Liver (tissue), 9 donors: ENCODE measurements around the gene LRP5. TPM values are rescaled to one million over a fixed set of nuclear protein-coding genes. Genes with fewer than 3 reads are reported as not detected.
A peak's percentile ranks its signal among the peaks of the same experiment; 100 is the strongest.

Experiments used
- DNase-seq: peaks from one replicate; pipeline ENCODE4 v3.0.0-alpha.2; 2017; ENCODE audit warnings: low spot score
- H3K27ac ChIP-seq, 2 donors: one replicate each; pipeline ENCODE4 v1.7.0; 2013; ENCODE audit warnings: inconsistent platforms in 2 of 2, low read length in 2 of 2, control low read depth in 1 of 2, low read depth in 1 of 2, mild to moderate bottlenecking in 1 of 2
- H3K27me3 ChIP-seq, 4 donors: one replicate each; pipeline versions ENCODE4 v1.6.1 to v1.7.0; 2013; ENCODE audit warnings: low read length in 3 of 4, inconsistent platforms in 1 of 4, mild to moderate bottlenecking in 1 of 4, moderate library complexity in 1 of 4; ENCODE audit not compliant: control insufficient read depth in 4 of 4, insufficient read depth in 4 of 4
- H3K36me3 ChIP-seq, 4 donors: one replicate each; pipeline versions ENCODE4 v1.6.1 to v1.7.0; 2013; ENCODE audit warnings: low read length in 3 of 4, mild to moderate bottlenecking in 3 of 4, low read depth in 1 of 4, moderate library complexity in 1 of 4; ENCODE audit not compliant: control insufficient read depth in 4 of 4, insufficient read depth in 3 of 4
- H3K4me1 ChIP-seq, 4 donors: one replicate each; pipeline versions ENCODE4 v1.6.1 to v1.7.0; 2013; ENCODE audit warnings: low read length in 3 of 4, mild to moderate bottlenecking in 3 of 4, moderate library complexity in 1 of 4; ENCODE audit not compliant: control insufficient read depth in 4 of 4, insufficient read depth in 4 of 4
- H3K4me3 ChIP-seq, 3 donors: one replicate each; pipeline versions ENCODE4 v1.6.1 to v1.7.0; 2013; ENCODE audit warnings: low read length in 3 of 3, control low read depth in 1 of 3, low read depth in 1 of 3, mild to moderate bottlenecking in 1 of 3
- H3K9ac ChIP-seq, 2 donors: one replicate each; pipeline ENCODE4 v1.7.0; 2013; ENCODE audit warnings: low read length in 2 of 2, mild to moderate bottlenecking in 2 of 2, moderate library complexity in 2 of 2, control low read depth in 1 of 2, low read depth in 1 of 2
- H3K9me3 ChIP-seq, 4 donors: one replicate each; pipeline versions ENCODE4 v1.6.1 to v1.7.0; 2013; ENCODE audit warnings: low read length in 3 of 4; ENCODE audit not compliant: control insufficient read depth in 4 of 4
- EGR1 ChIP-seq, 2 donors: IDR thresholded peaks; 2 replicates each; pipeline ENCODE4 v1.6.1; 2016 to 2018; ENCODE audit warnings: antibody characterized with exemption in 2 of 2, low read depth in 2 of 2
- FOXA1 ChIP-seq: IDR thresholded peaks from 2 replicates; pipeline ENCODE4 v1.6.1; 2016; ENCODE audit warnings: antibody characterized with exemption
- FOXA2 ChIP-seq: IDR thresholded peaks from 2 replicates; pipeline ENCODE4 v1.6.1; 2016; ENCODE audit warnings: antibody characterized with exemption
- GABPA ChIP-seq, 2 donors: IDR thresholded peaks in 1 of 2; conservative IDR thresholded peaks in 1 of 2; 2 replicates each; pipeline ENCODE4 v1.6.1; 2016; ENCODE audit warnings: antibody characterized with exemption in 2 of 2, mild to moderate bottlenecking in 1 of 2, moderate library complexity in 1 of 2
- HNF4A ChIP-seq, 2 donors: conservative IDR thresholded peaks; 2 replicates each; pipeline ENCODE4 v1.6.1; 2016; ENCODE audit warnings: antibody characterized with exemption in 2 of 2, mild to moderate bottlenecking in 2 of 2
- HNF4G ChIP-seq: IDR thresholded peaks from 2 replicates; pipeline ENCODE4 v1.6.1; 2016; ENCODE audit warnings: antibody characterized with exemption
- JUND ChIP-seq, 2 donors: IDR thresholded peaks; 2 replicates each; pipeline ENCODE4 v1.6.1; 2016; ENCODE audit warnings: antibody characterized with exemption in 2 of 2
- MAX ChIP-seq: IDR thresholded peaks from 2 replicates; pipeline ENCODE4 v1.6.1; 2016; ENCODE audit warnings: antibody characterized with exemption
- NR2F2 ChIP-seq: IDR thresholded peaks from 2 replicates; pipeline ENCODE4 v1.6.1; 2016; ENCODE audit warnings: antibody characterized with exemption
- RAD21 ChIP-seq, 2 donors: IDR thresholded peaks; 2 replicates each; pipeline ENCODE4 v1.6.1; 2016; ENCODE audit warnings: antibody characterized with exemption in 2 of 2, mild to moderate bottlenecking in 2 of 2
- REST ChIP-seq: IDR thresholded peaks from 2 replicates; pipeline ENCODE4 v1.6.1; 2016; ENCODE audit warnings: antibody characterized with exemption, mild to moderate bottlenecking
- RXRA ChIP-seq, 2 donors: IDR thresholded peaks; 2 replicates each; pipeline ENCODE4 v1.6.1; 2017 to 2018; ENCODE audit warnings: antibody characterized with exemption in 2 of 2, mild to moderate bottlenecking in 1 of 2
- SP1 ChIP-seq: IDR thresholded peaks from 2 replicates; pipeline ENCODE4 v1.6.1; 2018; ENCODE audit warnings: antibody characterized with exemption, mild to moderate bottlenecking
- TAF1 ChIP-seq: conservative IDR thresholded peaks from 2 replicates; pipeline ENCODE4 v1.6.1; 2016; ENCODE audit warnings: antibody characterized with exemption, mild to moderate bottlenecking
- YY1 ChIP-seq: IDR thresholded peaks from 2 replicates; pipeline ENCODE4 v1.6.1; 2016; ENCODE audit warnings: antibody characterized with exemption, mild to moderate bottlenecking
- WGBS: extraction: QIAGEN DNeasy Blood & Tissue Kit; methylation state at CpG from one replicate; pipeline ENCODE4 v1.1.7; 2013; 5-methylcytosine and 5-hydroxymethylcytosine counted together
- polyA plus RNA-seq, 2 donors: library from polyadenylated mRNA; stranded (reverse) in 1 of 2; unstranded in 1 of 2; fragments of 200-250 nt in 1 of 2; fragments of >200 nt in 1 of 2; fragmentation: Nextera tagmentation in 1 of 2; extraction: Ambion mirVana in 1 of 2; gene quantifications; one replicate each; pipeline versions ENCODE4 v1.2.1 to v1.2.3, GENCODE V29; 2013 to 2015
- total RNA-seq, 2 donors: library from RNA; depleted of rRNA; stranded (reverse); fragments of >200 nt; gene quantifications; one replicate each; pipeline ENCODE4 v1.2.3, GENCODE V29; 2014
- TF ChIP-seq, protein P1 (sequence below): IDR thresholded peaks from 2 replicates; pipeline ENCODE4 v1.6.1; 2016; ENCODE audit warnings: antibody characterized with exemption
- TF ChIP-seq, protein P2 (sequence below): IDR thresholded peaks from 2 replicates; pipeline ENCODE4 v1.6.1; 2016; ENCODE audit warnings: antibody characterized with exemption
- TF ChIP-seq, protein P3 (sequence below): fragments of 150-350 bp; IDR thresholded peaks from 2 replicates; pipeline ENCODE4 v1.5.1; 2017; ENCODE audit warnings: improper control_type of control experiment, low read depth, low read length; ENCODE audit not compliant: missing input control
- donor health status: healthy.
- donor health status: healthy.
- donor health status: healthy.
- donor health status: healthy.
- donor health status: healthy.

Gene LRP5
- total and polyA plus RNA-seq, 4 donors: 48.9 to 99.3 (median 71.3) TPM

GRCh38 chr11:68413591-68413999 is 101.2 kb downstream of the LRP5 start:
- Histone ChIP-seq H3K4me1 (peaks cover 0 to 33% (median 23%) of the 10 kb centered on the region in 4 donors), H3K27me3 (no peaks in the 10 kb centered on the region), H3K9ac (no peak overlapping the region), H3K9me3 (no peaks in the 10 kb centered on the region), H3K4me3 (no peak overlapping the region), H3K27ac (peak overlapping the region; percentile 22 to 44), H3K36me3 (peaks cover 10 to 73% (median 50%) of the 10 kb centered on the region in 4 donors)
- TF ChIP-seq HNF4G: no peak
- peak in 1 of 2 donors; percentile 79 for TF ChIP-seq RXRA (IDR thresholded peaks at IDR 0.05)
- TF ChIP-seq GABPA (IDR thresholded peaks at IDR 0.05 in 1 of 2, conservative IDR thresholded peaks at IDR 0.05 in 1 of 2): no peak
- no peak for TF ChIP-seq NR2F2
- TF ChIP-seq FOXA2: no peak
- no peak for DNase-seq
- 58% methylated on average over 27 of the region's 27 CpGs for WGBS

DNA sequence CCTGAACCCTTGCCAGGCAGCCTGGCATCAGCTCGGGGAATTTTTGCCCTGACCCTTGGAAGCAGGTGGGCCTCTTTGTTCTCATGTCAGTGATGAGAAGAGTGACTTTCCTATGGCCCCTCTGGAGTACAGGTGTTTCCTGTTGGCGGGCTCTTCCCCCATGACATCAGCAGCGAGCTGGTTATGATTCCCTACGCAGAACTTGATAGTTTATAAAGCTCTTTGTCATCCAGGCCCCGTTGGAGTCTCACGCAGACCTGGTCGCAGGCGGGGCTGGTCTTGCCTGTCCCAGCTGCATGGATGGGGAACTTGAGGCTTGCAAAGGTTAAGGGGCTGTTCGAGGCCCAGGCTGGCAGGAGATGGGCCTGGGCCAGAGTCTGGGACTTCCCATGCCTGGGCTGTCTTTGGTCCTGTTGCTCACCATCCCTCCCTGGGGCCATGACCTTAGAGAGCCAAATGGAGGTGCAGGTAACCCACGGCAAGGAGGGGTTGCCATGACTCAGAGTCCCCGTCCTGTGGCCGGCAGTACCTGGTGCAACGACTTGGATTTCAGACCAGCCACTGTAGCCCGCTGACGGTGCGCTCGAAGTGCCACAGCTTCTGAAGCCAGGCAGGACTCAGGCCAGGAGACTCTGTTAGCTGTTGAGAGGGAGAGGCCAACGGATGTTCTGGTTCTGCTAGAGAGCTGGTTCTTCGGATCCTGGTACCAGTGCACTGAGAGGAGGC is 102.3 kb downstream of the LRP5 start:
- Histone ChIP-seq H3K27me3 (no peaks in the 10 kb centered on the region), H3K4me3 (no peak overlapping the region), H3K4me1 (peaks cover 0 to 33% (median 23%) of the 10 kb centered on the region in 4 donors), H3K9ac (no peak overlapping the region), H3K36me3 (peaks cover 10 to 75% (median 49%) of the 10 kb centered on the region in 4 donors), H3K27ac (no peak overlapping the region), H3K9me3 (no peaks in the 10 kb centered on the region)
- WGBS: 88% methylated on average over 19 of the region's 19 CpGs
- DNase-seq: no peak
- TF ChIP-seq JUND (IDR thresholded peaks at IDR 0.05): no peak
- TF ChIP-seq FOXA2: no peak
- no peak for TF ChIP-seq SP1
- no peak for TF ChIP-seq REST
- no peak for TF ChIP-seq RAD21 (IDR thresholded peaks at IDR 0.05)
- no peak for TF ChIP-seq HNF4A (conservative IDR thresholded peaks at IDR 0.05)
- TF ChIP-seq FOXA1: no peak
- TF ChIP-seq, protein P1, sequence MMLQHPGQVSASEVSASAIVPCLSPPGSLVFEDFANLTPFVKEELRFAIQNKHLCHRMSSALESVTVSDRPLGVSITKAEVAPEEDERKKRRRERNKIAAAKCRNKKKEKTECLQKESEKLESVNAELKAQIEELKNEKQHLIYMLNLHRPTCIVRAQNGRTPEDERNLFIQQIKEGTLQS: no peak
- no peak for TF ChIP-seq RXRA (IDR thresholded peaks at IDR 0.05)
- no peak for TF ChIP-seq MAX
- no peak for TF ChIP-seq YY1
- TF ChIP-seq GABPA (IDR thresholded peaks at IDR 0.05 in 1 of 2, conservative IDR thresholded peaks at IDR 0.05 in 1 of 2): no peak
- TF ChIP-seq EGR1 (IDR thresholded peaks at IDR 0.05; ENCODE audit: low read depth in 2 of 2): no peak
- TF ChIP-seq, protein P2, sequence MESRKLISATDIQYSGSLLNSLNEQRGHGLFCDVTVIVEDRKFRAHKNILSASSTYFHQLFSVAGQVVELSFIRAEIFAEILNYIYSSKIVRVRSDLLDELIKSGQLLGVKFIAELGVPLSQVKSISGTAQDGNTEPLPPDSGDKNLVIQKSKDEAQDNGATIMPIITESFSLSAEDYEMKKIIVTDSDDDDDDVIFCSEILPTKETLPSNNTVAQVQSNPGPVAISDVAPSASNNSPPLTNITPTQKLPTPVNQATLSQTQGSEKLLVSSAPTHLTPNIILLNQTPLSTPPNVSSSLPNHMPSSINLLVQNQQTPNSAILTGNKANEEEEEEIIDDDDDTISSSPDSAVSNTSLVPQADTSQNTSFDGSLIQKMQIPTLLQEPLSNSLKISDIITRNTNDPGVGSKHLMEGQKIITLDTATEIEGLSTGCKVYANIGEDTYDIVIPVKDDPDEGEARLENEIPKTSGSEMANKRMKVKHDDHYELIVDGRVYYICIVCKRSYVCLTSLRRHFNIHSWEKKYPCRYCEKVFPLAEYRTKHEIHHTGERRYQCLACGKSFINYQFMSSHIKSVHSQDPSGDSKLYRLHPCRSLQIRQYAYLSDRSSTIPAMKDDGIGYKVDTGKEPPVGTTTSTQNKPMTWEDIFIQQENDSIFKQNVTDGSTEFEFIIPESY: no peak
- TF ChIP-seq TAF1: no peak
- TF ChIP-seq, protein P3, sequence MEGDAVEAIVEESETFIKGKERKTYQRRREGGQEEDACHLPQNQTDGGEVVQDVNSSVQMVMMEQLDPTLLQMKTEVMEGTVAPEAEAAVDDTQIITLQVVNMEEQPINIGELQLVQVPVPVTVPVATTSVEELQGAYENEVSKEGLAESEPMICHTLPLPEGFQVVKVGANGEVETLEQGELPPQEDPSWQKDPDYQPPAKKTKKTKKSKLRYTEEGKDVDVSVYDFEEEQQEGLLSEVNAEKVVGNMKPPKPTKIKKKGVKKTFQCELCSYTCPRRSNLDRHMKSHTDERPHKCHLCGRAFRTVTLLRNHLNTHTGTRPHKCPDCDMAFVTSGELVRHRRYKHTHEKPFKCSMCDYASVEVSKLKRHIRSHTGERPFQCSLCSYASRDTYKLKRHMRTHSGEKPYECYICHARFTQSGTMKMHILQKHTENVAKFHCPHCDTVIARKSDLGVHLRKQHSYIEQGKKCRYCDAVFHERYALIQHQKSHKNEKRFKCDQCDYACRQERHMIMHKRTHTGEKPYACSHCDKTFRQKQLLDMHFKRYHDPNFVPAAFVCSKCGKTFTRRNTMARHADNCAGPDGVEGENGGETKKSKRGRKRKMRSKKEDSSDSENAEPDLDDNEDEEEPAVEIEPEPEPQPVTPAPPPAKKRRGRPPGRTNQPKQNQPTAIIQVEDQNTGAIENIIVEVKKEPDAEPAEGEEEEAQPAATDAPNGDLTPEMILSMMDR: no peak
- TF ChIP-seq HNF4G: no peak
